GM23338 (cell line): ENCODE data around the gene CDR2L. TPM values are rescaled to one million over a fixed set of nuclear protein-coding genes. Genes with fewer than 3 reads are reported as not detected.

Source experiments
- ATAC-seq: fragments of 200-7000 bp; cut with Tn5 transposase; 3 replicates; pipeline ENCODE4 v1.9.1; 2020
- DNase-seq: peaks from one replicate; pipeline ENCODE4 v3.0.0-alpha.2; 2015; ENCODE audit warnings: low spot score
- H2AFZ ChIP-seq: fragments of 200-600 bp; sonication (generic); 2 replicates; pipeline ENCODE4 v1.8.0; 2016; ENCODE audit warnings: antibody characterized with exemption, mild to moderate bottlenecking, moderate library complexity
- H3F3A ChIP-seq: fragments of 200-600 bp; sonication (generic); replicated peaks from 2 replicates; pipeline ENCODE4 v1.8.0; 2017; ENCODE audit warnings: antibody characterized with exemption, mixed run types, low read depth
- H3K27ac ChIP-seq: fragments of 200-600 bp; sonication (generic); 2 replicates; pipeline ENCODE4 v1.6.1; 2016; ENCODE audit warnings: low read depth
- H3K27me3 ChIP-seq: fragments of 200-600 bp; sonication (generic); 2 replicates; pipeline ENCODE4 v1.8.0; 2016; ENCODE audit warnings: mild to moderate bottlenecking, mixed run types, moderate library complexity; ENCODE audit not compliant: insufficient read depth
- H3K36me3 ChIP-seq: fragments of 200-600 bp; sonication (generic); 2 replicates; pipeline ENCODE4 v1.8.0; 2016; ENCODE audit warnings: mild to moderate bottlenecking; ENCODE audit not compliant: insufficient read depth
- H3K4me1 ChIP-seq: fragments of 200-600 bp; sonication (generic); 2 replicates; pipeline ENCODE4 v1.8.0; 2016; ENCODE audit warnings: mild to moderate bottlenecking, moderate library complexity; ENCODE audit not compliant: insufficient read depth
- H3K4me2 ChIP-seq: fragments of 200-600 bp; sonication (generic); 2 replicates; pipeline ENCODE4 v1.7.1; 2017; ENCODE audit warnings: mixed run types
- H3K4me3 ChIP-seq: fragments of 200-600 bp; sonication (generic); 2 replicates; pipeline ENCODE4 v1.6.1; 2016; ENCODE audit warnings: mixed run types
- H3K79me2 ChIP-seq: fragments of 200-600 bp; sonication (generic); replicated peaks from 2 replicates; pipeline ENCODE4 v1.8.0; 2017; ENCODE audit warnings: mild to moderate bottlenecking; ENCODE audit not compliant: insufficient read depth
- H3K9me2 ChIP-seq: fragments of 200-600 bp; sonication (generic); 2 replicates; pipeline ENCODE4 v1.8.0; 2017; ENCODE audit not compliant: insufficient read depth
- H4K20me1 ChIP-seq: fragments of 200-600 bp; sonication (generic); replicated peaks from 2 replicates; pipeline ENCODE4 v1.8.0; 2017; ENCODE audit warnings: mild to moderate bottlenecking; ENCODE audit not compliant: insufficient read depth
- H3K27ac Mint-ChIP-seq: 2 replicates; pipeline ENCODE4 v1.8.0; 2020; ENCODE audit warnings: inconsistent platforms, mild to moderate bottlenecking, moderate library complexity, mixed read lengths
- H3K27me3 Mint-ChIP-seq: 3 replicates; pipeline ENCODE4 v1.8.0; 2022; ENCODE audit warnings: low read depth, mild to moderate bottlenecking, moderate library complexity, mixed read lengths, inconsistent platforms; ENCODE audit not compliant: insufficient read depth, poor library complexity
- H3K36me3 Mint-ChIP-seq: 3 replicates; pipeline ENCODE4 v1.8.0; 2021; ENCODE audit warnings: low read depth, mild to moderate bottlenecking, inconsistent platforms, moderate library complexity, mixed read lengths
- H3K4me1 Mint-ChIP-seq: 3 replicates; pipeline ENCODE4 v1.8.0; 2020; ENCODE audit warnings: mild to moderate bottlenecking, inconsistent platforms, mixed read lengths
- H3K4me3 Mint-ChIP-seq: 3 replicates; pipeline ENCODE4 v1.8.0; 2021; ENCODE audit warnings: moderate library complexity, mild to moderate bottlenecking, inconsistent platforms, mixed read lengths
- H3K9me3 Mint-ChIP-seq: 3 replicates; pipeline ENCODE4 v1.8.0; 2020; ENCODE audit warnings: moderate library complexity, mild to moderate bottlenecking, inconsistent platforms, mixed read lengths
- CREB1 ChIP-seq: fragments of 250-450 bp; sonication (Bioruptor Pico); IDR thresholded peaks from 2 replicates; pipeline ENCODE4 v1.5.0; 2020; ENCODE audit warnings: low read depth, mild to moderate bottlenecking, moderate library complexity
- EZH2 ChIP-seq: fragments of 200-600 bp; sonication (generic); IDR thresholded peaks from one replicate; pipeline ENCODE4 v1.8.0; 2017; ENCODE audit warnings: antibody characterized with exemption, mild to moderate bottlenecking, low read depth; ENCODE audit not compliant: unreplicated experiment
- EZH2phosphoT487 ChIP-seq: fragments of 200-600 bp; sonication (generic); IDR thresholded peaks from one replicate; pipeline ENCODE4 v1.8.1; 2018; ENCODE audit warnings: antibody characterized with exemption; ENCODE audit not compliant: unreplicated experiment
- NANOG ChIP-seq: IDR thresholded peaks from 2 replicates; pipeline ENCODE4 v1.6.1; 2016; ENCODE audit warnings: antibody characterized with exemption, borderline replicate concordance
- STAT1 ChIP-seq: IDR thresholded peaks from one replicate; pipeline ENCODE4 v1.6.1; 2016; ENCODE audit warnings: antibody characterized with exemption; ENCODE audit not compliant: unreplicated experiment
- polyA plus RNA-seq: library from polyadenylated mRNA; unstranded; fragments of >200 nt; fragmentation: Nextera tagmentation; extraction: Ambion mirVana; gene quantifications from 2 replicates; pipeline ENCODE4 v1.2.1, GENCODE V29; 2016
- total RNA-seq: library from RNA; depleted of rRNA; stranded (reverse); fragments of >200 nt; shearing (Covaris generic); gene quantifications from 2 replicates; pipeline ENCODE4 v1.2.3, GENCODE V29; 2014
- TF ChIP-seq, protein P1 (sequence below): IDR thresholded peaks from 2 replicates; pipeline ENCODE4 v1.6.1; 2016; ENCODE audit warnings: antibody characterized with exemption
- TF ChIP-seq, protein P2 (sequence below): fragments of 250-450 bp; sonication (Bioruptor Pico); IDR thresholded peaks from 2 replicates; pipeline ENCODE4 v1.5.0; 2020; ENCODE audit warnings: mild to moderate bottlenecking, moderate library complexity

Gene CDR2L
- total and polyA plus RNA-seq, 2 experiments from 2014 or later, result 17.7 to 35.8 TPM

DNA sequence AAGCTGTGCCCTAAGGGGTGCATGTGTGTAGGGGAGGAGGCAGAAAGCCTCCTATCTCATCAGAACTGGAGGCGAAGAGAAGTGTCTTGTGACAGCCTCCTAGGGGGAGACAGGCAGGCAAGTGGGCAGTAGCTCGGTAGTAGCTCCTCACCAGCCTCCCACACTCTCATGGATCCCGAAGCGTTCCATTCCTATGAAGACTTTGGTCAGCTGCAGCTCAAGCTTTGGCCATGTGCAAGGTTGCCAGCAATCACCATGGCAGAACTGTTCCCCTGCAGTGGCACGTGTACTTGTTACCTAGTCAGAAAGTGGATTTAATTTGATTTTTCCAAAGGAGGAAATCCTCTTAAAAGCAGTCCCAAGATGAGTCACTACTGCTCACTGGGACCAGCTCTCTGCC is 31.7 kb downstream of the CDR2L start:
- H3K9me3 Mint-ChIP-seq, result no peaks in the 10 kb centered on the region; the same call in 2 of the 3 replicates
- Histone ChIP-seq H3F3A (0 out of 2 replicates have a peak, but pooled peaks cover 3% of the 10 kb centered on the region), H3K9me2 (no peaks in the 10 kb centered on the region), H3K36me3 (no peaks in the 10 kb centered on the region; the same call in 1 of the 2 replicates), H2AFZ (no peak overlapping the region), H3K27me3 (no peaks in the 10 kb centered on the region), H4K20me1 (no peaks in the 10 kb centered on the region), H3K79me2 (peaks cover 10% of the 10 kb centered on the region; the same call in 1 of the 2 replicates), H3K4me2 (no peak overlapping the region), H3K4me3 (no peak overlapping the region), H3K27ac (no peak overlapping the region), H3K4me1 (no peaks in the 10 kb centered on the region)
- no peaks in the 10 kb centered on the region; the same call in 2 of the 3 replicates for H3K4me1 Mint-ChIP-seq
- ATAC-seq (no peak), DNase-seq (no peak)
- H3K27ac Mint-ChIP-seq, result no peak overlapping the region
- no peak overlapping the region for H3K4me3 Mint-ChIP-seq
- peaks cover 58% of the 10 kb centered on the region for H3K36me3 Mint-ChIP-seq
- peaks cover 4% of the 10 kb centered on the region for H3K27me3 Mint-ChIP-seq
- TF ChIP-seq CREB1 (CRISPR knock-in tag) (no peak), EZH2phosphoT487 (no peak), EZH2 (no peak), STAT1 (no peak), NANOG (no peak)
- TF ChIP-seq, protein P1, sequence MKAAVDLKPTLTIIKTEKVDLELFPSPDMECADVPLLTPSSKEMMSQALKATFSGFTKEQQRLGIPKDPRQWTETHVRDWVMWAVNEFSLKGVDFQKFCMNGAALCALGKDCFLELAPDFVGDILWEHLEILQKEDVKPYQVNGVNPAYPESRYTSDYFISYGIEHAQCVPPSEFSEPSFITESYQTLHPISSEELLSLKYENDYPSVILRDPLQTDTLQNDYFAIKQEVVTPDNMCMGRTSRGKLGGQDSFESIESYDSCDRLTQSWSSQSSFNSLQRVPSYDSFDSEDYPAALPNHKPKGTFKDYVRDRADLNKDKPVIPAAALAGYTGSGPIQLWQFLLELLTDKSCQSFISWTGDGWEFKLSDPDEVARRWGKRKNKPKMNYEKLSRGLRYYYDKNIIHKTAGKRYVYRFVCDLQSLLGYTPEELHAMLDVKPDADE, result no peak
- TF ChIP-seq, protein P2, sequence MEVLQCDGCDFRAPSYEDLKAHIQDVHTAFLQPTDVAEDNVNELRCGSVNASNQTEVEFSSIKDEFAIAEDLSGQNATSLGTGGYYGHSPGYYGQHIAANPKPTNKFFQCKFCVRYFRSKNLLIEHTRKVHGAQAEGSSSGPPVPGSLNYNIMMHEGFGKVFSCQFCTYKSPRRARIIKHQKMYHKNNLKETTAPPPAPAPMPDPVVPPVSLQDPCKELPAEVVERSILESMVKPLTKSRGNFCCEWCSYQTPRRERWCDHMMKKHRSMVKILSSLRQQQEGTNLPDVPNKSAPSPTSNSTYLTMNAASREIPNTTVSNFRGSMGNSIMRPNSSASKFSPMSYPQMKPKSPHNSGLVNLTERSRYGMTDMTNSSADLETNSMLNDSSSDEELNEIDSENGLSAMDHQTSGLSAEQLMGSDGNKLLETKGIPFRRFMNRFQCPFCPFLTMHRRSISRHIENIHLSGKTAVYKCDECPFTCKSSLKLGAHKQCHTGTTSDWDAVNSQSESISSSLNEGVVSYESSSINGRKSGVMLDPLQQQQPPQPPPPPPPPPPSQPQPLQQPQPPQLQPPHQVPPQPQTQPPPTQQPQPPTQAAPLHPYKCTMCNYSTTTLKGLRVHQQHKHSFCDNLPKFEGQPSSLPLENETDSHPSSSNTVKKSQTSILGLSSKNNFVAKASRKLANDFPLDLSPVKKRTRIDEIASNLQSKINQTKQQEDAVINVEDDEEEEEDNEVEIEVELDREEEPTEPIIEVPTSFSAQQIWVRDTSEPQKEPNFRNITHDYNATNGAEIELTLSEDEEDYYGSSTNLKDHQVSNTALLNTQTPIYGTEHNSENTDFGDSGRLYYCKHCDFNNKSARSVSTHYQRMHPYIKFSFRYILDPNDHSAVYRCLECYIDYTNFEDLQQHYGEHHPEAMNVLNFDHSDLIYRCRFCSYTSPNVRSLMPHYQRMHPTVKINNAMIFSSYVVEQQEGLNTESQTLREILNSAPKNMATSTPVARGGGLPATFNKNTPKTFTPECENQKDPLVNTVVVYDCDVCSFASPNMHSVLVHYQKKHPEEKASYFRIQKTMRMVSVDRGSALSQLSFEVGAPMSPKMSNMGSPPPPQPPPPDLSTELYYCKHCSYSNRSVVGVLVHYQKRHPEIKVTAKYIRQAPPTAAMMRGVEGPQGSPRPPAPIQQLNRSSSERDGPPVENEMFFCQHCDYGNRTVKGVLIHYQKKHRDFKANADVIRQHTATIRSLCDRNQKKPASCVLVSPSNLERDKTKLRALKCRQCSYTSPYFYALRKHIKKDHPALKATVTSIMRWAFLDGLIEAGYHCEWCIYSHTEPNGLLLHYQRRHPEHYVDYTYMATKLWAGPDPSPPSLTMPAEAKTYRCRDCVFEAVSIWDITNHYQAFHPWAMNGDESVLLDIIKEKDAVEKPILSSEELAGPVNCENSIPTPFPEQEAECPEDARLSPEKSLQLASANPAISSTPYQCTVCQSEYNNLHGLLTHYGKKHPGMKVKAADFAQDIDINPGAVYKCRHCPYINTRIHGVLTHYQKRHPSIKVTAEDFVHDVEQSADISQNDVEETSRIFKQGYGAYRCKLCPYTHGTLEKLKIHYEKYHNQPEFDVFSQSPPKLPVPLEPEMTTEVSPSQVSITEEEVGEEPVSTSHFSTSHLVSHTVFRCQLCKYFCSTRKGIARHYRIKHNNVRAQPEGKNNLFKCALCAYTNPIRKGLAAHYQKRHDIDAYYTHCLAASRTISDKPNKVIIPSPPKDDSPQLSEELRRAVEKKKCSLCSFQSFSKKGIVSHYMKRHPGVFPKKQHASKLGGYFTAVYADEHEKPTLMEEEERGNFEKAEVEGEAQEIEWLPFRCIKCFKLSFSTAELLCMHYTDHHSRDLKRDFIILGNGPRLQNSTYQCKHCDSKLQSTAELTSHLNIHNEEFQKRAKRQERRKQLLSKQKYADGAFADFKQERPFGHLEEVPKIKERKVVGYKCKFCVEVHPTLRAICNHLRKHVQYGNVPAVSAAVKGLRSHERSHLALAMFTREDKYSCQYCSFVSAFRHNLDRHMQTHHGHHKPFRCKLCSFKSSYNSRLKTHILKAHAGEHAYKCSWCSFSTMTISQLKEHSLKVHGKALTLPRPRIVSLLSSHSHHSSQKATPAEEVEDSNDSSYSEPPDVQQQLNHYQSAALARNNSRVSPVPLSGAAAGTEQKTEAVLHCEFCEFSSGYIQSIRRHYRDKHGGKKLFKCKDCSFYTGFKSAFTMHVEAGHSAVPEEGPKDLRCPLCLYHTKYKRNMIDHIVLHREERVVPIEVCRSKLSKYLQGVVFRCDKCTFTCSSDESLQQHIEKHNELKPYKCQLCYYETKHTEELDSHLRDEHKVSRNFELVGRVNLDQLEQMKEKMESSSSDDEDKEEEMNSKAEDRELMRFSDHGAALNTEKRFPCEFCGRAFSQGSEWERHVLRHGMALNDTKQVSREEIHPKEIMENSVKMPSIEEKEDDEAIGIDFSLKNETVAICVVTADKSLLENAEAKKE, result no peak
